Measurements from ENCODE around the gene EAF2. TPM values are rescaled to one million over a fixed set of nuclear protein-coding genes. Genes with fewer than 3 reads are reported as not detected.
A peak's percentile ranks its signal among the peaks of the same experiment; 100 is the strongest.
"Not testable (repeated sequence)": the region's sequence is repeated elsewhere in the genome, so short reads cannot be mapped to it uniquely, and the experiment has no call there.

Gene EAF2
- total RNA-seq, 3 donors from 2014 or later: 5.6 to 8.9 (median 6.7) TPM

GRCh38 chr3:121836064-121836463 lies 1.1 kb downstream of the EAF2 start:
- Histone ChIP-seq H3K36me3 (ENCODE audit: low read depth) (no peaks in the 10 kb centered on the region), H3K9me3 (no peaks in the 10 kb centered on the region), H3K4me3 (no peak overlapping the region), H3K4me1 (ENCODE audit: low read depth) (peaks cover 15% of the 10 kb centered on the region)
- DNase-seq: no peak
- no peak for TF ChIP-seq CTCF (IDR thresholded peaks at IDR 0.05)
- intact Hi-C loops (cut with DNase I, micrococcal nuclease): no loop called here
- ATAC-seq: no peak

GRCh38 chr3:121836481-121836880 lies 1.5 kb downstream of the EAF2 start:
- no peak for DNase-seq

GRCh38 chr3:121839962-121840361 lies 5.0 kb downstream of the EAF2 start:
- Histone ChIP-seq H3K4me3 (no peak overlapping the region), H3K36me3 (ENCODE audit: low read depth) (no peaks in the 10 kb centered on the region), H3K9me3 (no peaks in the 10 kb centered on the region), H3K4me1 (ENCODE audit: low read depth) (peaks cover 6% of the 10 kb centered on the region)
- intact Hi-C loops (cut with DNase I, micrococcal nuclease): no loop called here
- TF ChIP-seq CTCF (IDR thresholded peaks at IDR 0.05): no peak
- no peak for ATAC-seq
- DNase-seq: peak in 1 of 3 donors; percentile 25

More at GRCh38 chr3:121836481-121836880, 1.5 kb downstream of the EAF2 start:
- Histone ChIP-seq H3K9me3 (no peaks in the 10 kb centered on the region), H3K4me3 (no peak overlapping the region), H3K36me3 (ENCODE audit: low read depth) (no peaks in the 10 kb centered on the region), H3K4me1 (ENCODE audit: low read depth) (peaks cover 15% of the 10 kb centered on the region)
- intact Hi-C loops (cut with DNase I, micrococcal nuclease): no loop called here
- no peak for ATAC-seq
- TF ChIP-seq CTCF (IDR thresholded peaks at IDR 0.05): no peak

GRCh38 chr3:121844892-121845291 lies 9.9 kb downstream of the EAF2 start:
- DNase-seq (no peak), ATAC-seq (no peak)
- Histone ChIP-seq H3K4me3 (no peak overlapping the region), H3K36me3 (ENCODE audit: low read depth) (no peaks in the 10 kb centered on the region), H3K9me3 (no peaks in the 10 kb centered on the region), H3K4me1 (ENCODE audit: low read depth) (no peaks in the 10 kb centered on the region)
- TF ChIP-seq CTCF (IDR thresholded peaks at IDR 0.05): no peak
- intact Hi-C loops (cut with DNase I, micrococcal nuclease): no loop called here

- Histone ChIP-seq H3K4me3 (no peak overlapping the region), H3K36me3 (ENCODE audit: low read depth) (no peaks in the 10 kb centered on the region), H3K9me3 (no peaks in the 10 kb centered on the region), H3K4me1 (ENCODE audit: low read depth) (no peaks in the 10 kb centered on the region)
- TF ChIP-seq CTCF (IDR thresholded peaks at IDR 0.05): no peak
- intact Hi-C loops (cut with DNase I, micrococcal nuclease): no loop called here
- DNase-seq (no peak), ATAC-seq (no peak)
Observed at GRCh38 chr3:121852256-121852655, 17.2 kb downstream of the EAF2 start.

- H3K9me3 ChIP-seq: no peaks in the 10 kb centered on the region
- no peak overlapping the region for H3K4me3 ChIP-seq
- H3K4me1 ChIP-seq (ENCODE audit: low read depth): no peaks in the 10 kb centered on the region
- no peak for ATAC-seq
- intact Hi-C loops (cut with DNase I, micrococcal nuclease): no loop called here
- no peaks in the 10 kb centered on the region for H3K36me3 ChIP-seq (ENCODE audit: low read depth)
- no peak for TF ChIP-seq CTCF (IDR thresholded peaks at IDR 0.05)
- DNase-seq: peak in 1 of 3 donors; percentile 19
Observed at GRCh38 chr3:121855555-121855954, 20.5 kb downstream of the EAF2 start.

- ATAC-seq; H3K4me1 ChIP-seq (ENCODE audit: low read depth); intact Hi-C loops (cut with DNase I, micrococcal nuclease); H3K4me3 ChIP-seq; H3K9me3 ChIP-seq; DNase-seq; H3K36me3 ChIP-seq (ENCODE audit: low read depth): not testable (repeated sequence)
Observed at GRCh38 chr3:121857778-121858177, 22.8 kb downstream of the EAF2 start.

- H3K36me3 ChIP-seq (ENCODE audit: low read depth); H3K9me3 ChIP-seq; H3K4me3 ChIP-seq; ATAC-seq; intact Hi-C loops (cut with DNase I, micrococcal nuclease); H3K4me1 ChIP-seq (ENCODE audit: low read depth); DNase-seq: not testable (repeated sequence)
Observed at GRCh38 chr3:121863247-121863646, 28.2 kb downstream of the EAF2 start.
